ENCODE measurements around the gene ANAPC4.

The ANAPC4 gene

DNA sequence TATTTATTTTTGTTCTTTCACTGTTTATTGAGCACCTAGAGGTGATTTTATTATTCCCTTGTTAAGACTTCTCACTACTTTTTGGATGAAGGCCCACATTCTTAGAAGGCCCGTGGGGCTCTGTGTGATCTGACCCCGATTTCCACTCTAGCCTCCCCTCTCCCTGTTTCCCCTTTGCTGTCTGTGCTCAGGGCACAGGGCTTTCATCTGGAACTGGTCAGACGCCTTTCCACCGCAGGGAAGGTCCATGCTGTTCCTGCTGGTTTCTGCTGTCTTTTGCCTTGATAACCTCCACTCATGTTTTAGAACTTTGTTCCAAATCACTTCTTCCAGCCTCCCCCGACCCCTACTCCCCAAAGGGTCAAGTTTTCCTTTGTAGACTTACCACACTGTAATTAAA is 31.3 kb upstream of the ANAPC4 start:
- no peak for DNase-seq (ENCODE audit: low read depth)
- no peak overlapping the region for H3K4me3 ChIP-seq (ENCODE audit: low read depth, low read length)
- no peak for TF ChIP-seq MYC (IDR thresholded peaks at IDR 0.05; ENCODE audit: low read depth, low read length)
- TF ChIP-seq POLR2A (IDR thresholded peaks at IDR 0.05; ENCODE audit: extremely low read depth, insufficient read length): no peak
- TF ChIP-seq, protein P1, sequence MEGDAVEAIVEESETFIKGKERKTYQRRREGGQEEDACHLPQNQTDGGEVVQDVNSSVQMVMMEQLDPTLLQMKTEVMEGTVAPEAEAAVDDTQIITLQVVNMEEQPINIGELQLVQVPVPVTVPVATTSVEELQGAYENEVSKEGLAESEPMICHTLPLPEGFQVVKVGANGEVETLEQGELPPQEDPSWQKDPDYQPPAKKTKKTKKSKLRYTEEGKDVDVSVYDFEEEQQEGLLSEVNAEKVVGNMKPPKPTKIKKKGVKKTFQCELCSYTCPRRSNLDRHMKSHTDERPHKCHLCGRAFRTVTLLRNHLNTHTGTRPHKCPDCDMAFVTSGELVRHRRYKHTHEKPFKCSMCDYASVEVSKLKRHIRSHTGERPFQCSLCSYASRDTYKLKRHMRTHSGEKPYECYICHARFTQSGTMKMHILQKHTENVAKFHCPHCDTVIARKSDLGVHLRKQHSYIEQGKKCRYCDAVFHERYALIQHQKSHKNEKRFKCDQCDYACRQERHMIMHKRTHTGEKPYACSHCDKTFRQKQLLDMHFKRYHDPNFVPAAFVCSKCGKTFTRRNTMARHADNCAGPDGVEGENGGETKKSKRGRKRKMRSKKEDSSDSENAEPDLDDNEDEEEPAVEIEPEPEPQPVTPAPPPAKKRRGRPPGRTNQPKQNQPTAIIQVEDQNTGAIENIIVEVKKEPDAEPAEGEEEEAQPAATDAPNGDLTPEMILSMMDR (IDR thresholded peaks at IDR 0.05; ENCODE audit: low read depth, low read length): no peak
- TF ChIP-seq, protein P2, sequence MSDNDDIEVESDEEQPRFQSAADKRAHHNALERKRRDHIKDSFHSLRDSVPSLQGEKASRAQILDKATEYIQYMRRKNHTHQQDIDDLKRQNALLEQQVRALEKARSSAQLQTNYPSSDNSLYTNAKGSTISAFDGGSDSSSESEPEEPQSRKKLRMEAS (IDR thresholded peaks at IDR 0.05; ENCODE audit: low read depth, low read length): no peak

DNA sequence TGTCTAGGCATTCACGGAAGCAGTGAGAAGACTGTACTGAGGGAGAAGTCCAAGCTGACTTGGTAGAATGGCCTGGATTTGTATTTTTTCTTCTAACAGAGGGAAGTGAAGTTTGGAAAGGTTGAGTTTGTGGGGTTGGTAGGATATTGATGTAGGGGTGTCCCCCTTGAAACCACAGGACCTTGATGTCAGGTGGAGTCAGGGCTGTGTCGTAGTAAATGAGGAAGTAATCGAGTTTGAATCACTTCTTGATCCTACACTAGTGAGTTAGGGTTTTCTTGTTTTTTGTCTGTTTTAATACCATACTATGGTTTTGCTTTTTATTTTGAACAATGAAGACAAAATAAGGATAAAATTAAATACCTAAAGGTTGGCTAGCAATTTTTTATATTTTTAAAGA is 30.1 kb upstream of the ANAPC4 start:
- TF ChIP-seq POLR2A (IDR thresholded peaks at IDR 0.05; ENCODE audit: extremely low read depth, insufficient read length): no peak
- no peak for TF ChIP-seq MYC (IDR thresholded peaks at IDR 0.05; ENCODE audit: low read depth, low read length)
- peak; percentile 53 for DNase-seq (ENCODE audit: low read depth)
- no peak overlapping the region for H3K4me3 ChIP-seq (ENCODE audit: low read depth, low read length)

DNA sequence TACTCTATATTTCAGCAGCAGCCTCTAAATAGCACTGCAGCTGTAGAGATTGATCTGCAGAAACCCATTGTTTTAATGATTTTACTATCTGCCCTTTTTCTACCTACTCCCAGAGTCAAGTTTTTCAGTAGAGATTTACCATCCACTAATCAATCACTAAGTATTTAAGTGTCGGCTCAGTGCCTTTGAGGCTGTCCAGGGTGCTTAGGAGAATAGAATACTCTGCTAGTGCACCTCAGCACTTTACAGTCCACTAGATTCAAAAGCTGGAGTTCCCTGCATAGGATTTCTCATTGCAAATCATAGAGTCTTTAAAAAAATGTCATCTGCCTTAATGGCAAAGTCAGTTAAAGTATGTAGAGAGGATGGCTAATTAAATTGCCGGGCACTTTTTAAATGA is 29.6 kb upstream of the ANAPC4 start:
- TF ChIP-seq, protein P2 (IDR thresholded peaks at IDR 0.05; ENCODE audit: low read depth, low read length): no peak
- no peak for TF ChIP-seq POLR2A (IDR thresholded peaks at IDR 0.05; ENCODE audit: extremely low read depth, insufficient read length)
- TF ChIP-seq, protein P1 (IDR thresholded peaks at IDR 0.05; ENCODE audit: low read depth, low read length): no peak
- no peak for DNase-seq (ENCODE audit: low read depth)
- no peak overlapping the region for H3K4me3 ChIP-seq (ENCODE audit: low read depth, low read length)

DNA sequence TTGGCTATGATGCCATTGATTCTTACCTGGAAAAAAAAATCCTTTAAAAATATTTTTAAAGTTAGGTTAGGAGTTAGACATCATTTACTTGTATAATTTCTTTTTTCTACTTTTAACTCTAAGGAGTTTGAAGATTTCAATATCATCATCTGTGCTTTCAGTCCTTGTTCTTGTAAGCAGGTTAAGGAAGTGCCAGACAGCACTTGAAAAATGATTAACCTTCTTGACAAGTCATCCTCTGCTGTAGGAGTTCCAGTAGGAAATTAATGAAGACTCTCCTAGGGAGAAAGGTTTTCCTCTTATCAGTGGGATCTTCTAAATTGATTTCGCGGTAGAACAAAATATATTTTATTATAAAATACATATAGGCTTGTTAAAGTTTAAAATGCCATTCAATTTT is 29.1 kb upstream of the ANAPC4 start:
- H3K4me3 ChIP-seq (ENCODE audit: low read depth, low read length): no peak overlapping the region
- no peak for TF ChIP-seq MYC (IDR thresholded peaks at IDR 0.05; ENCODE audit: low read depth, low read length)
- TF ChIP-seq, protein P2 (IDR thresholded peaks at IDR 0.05; ENCODE audit: low read depth, low read length): no peak
- no peak for TF ChIP-seq POLR2A (IDR thresholded peaks at IDR 0.05; ENCODE audit: extremely low read depth, insufficient read length)
- TF ChIP-seq, protein P1 (IDR thresholded peaks at IDR 0.05; ENCODE audit: low read depth, low read length): no peak
- DNase-seq (ENCODE audit: low read depth): no peak

DNA sequence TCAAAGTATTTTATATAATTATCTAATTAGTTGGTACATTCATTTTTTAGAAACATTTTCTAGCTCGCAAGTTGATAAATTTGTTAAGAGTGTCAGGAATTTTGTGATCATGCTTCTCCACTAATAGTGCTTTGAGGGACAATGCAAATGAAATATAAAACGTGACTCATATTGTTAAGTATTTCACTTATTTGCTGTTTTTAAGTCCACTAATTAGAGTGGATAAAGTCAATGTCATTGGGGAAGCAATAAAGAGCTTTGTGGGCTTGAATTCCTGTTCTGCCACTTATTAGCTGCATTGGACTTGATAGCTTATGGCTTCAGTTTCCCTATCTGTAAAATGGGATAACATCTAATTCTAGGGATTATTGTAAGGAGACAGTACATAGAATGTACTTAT is 26.5 kb upstream of the ANAPC4 start:
- no peak for DNase-seq (ENCODE audit: low read depth)
- TF ChIP-seq MYC (IDR thresholded peaks at IDR 0.05; ENCODE audit: low read depth, low read length) (no peak), POLR2A (IDR thresholded peaks at IDR 0.05; ENCODE audit: extremely low read depth, insufficient read length) (no peak)
- TF ChIP-seq, protein P2 (IDR thresholded peaks at IDR 0.05; ENCODE audit: low read depth, low read length): no peak
- TF ChIP-seq, protein P1 (IDR thresholded peaks at IDR 0.05; ENCODE audit: low read depth, low read length): no peak
- no peak overlapping the region for H3K4me3 ChIP-seq (ENCODE audit: low read depth, low read length)

DNA sequence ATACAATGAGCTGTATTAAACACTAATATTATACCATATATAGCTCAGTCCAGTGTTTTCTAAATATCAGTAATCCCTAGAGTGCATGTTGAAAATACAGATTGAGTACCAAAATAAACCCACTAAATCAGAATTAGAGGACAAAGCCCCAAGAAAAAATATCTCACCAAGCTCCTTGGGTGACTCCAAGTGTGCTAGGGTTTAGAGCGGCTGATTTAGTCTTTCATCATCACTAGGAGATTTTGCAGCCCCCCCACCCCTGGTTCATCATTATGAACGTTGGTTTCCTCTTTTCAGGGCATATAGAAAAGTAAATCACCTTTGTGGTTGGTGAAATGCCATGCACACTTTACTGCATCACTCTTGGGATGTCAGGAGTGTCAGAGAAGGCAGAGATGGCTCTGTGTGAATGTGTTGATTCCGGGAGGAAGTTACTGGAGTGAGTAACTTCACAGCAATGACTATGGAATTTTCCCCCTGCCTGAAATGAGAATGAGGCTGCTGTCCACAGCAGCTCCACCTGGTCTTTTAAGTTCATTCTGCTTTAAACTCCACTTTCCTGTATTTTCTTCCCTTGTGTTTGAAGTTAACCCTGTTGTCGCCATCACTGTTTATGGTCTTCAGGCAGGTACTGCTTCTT is 25.2 kb upstream of the ANAPC4 start:
- DNase-seq (ENCODE audit: low read depth): no peak
- H3K4me3 ChIP-seq (ENCODE audit: low read depth, low read length): no peak overlapping the region
- TF ChIP-seq, protein P1 (IDR thresholded peaks at IDR 0.05; ENCODE audit: low read depth, low read length): no peak
- TF ChIP-seq POLR2A (IDR thresholded peaks at IDR 0.05; ENCODE audit: extremely low read depth, insufficient read length): no peak
- TF ChIP-seq, protein P2 (IDR thresholded peaks at IDR 0.05; ENCODE audit: low read depth, low read length): no peak
